Naive thymus-derived CD8-positive, alpha-beta T cell (primary cell): ENCODE data around the gene MEPCE. TPM values are rescaled to one million over a fixed set of nuclear protein-coding genes. Genes with fewer than 3 reads are reported as not detected.

Source experiments
- ATAC-seq, 2 donors: fragments of 150-1000 bp; cut with Tn5 transposase in 1 of 2; sonication (Bioruptor Pico), chemical (Tn5 transposase) in 1 of 2; 1 replicate in 1 of 2; 2 replicates in 1 of 2; pipeline ENCODE4 v1.10.0; 2021; ENCODE audit warnings: mild to moderate bottlenecking in 2 of 2, moderate library complexity in 2 of 2
- POLR2A ChIA-PET: fragments of 350-600 bp; sonication (Branson Sonifier 250); formaldehyde crosslinking; loops from one replicate; lab custom pipeline; 2021; ENCODE audit warnings: antibody characterized with exemption; lab: Charles Lee
- DNase-seq, 10 donors: peaks; one replicate each; pipeline versions ENCODE4 v3.0.0 to v3.0.0-alpha.2; 2020 to 2022
- H3K27ac Mint-ChIP-seq, 10 donors: one replicate each; pipeline ENCODE4 v1.8.0; 2020 to 2022; ENCODE audit warnings: mild to moderate bottlenecking in 10 of 10, mixed read lengths in 10 of 10, moderate library complexity in 4 of 10, inconsistent platforms in 1 of 10
- H3K27me3 Mint-ChIP-seq, 5 donors: one replicate each; pipeline ENCODE4 v1.8.0; 2021 to 2022; ENCODE audit warnings: mixed read lengths in 5 of 5
- H3K36me3 Mint-ChIP-seq, 3 donors: one replicate each; pipeline ENCODE4 v1.8.0; 2020 to 2022; ENCODE audit warnings: mixed read lengths in 3 of 3, mild to moderate bottlenecking in 2 of 3, inconsistent platforms in 1 of 3
- H3K4me1 Mint-ChIP-seq, 4 donors: one replicate each; pipeline ENCODE4 v1.8.0; 2021 to 2022; ENCODE audit warnings: mixed read lengths in 4 of 4
- H3K4me3 Mint-ChIP-seq, 10 donors: one replicate each; pipeline ENCODE4 v1.8.0; 2020 to 2022; ENCODE audit warnings: mild to moderate bottlenecking in 10 of 10, mixed read lengths in 10 of 10, moderate library complexity in 6 of 10, inconsistent platforms in 1 of 10
- H3K9me3 Mint-ChIP-seq, 9 donors: one replicate each; pipeline ENCODE4 v1.8.0; 2020 to 2022; ENCODE audit warnings: mixed read lengths in 9 of 9, mild to moderate bottlenecking in 3 of 9, inconsistent platforms in 1 of 9, moderate library complexity in 1 of 9
- polyA plus RNA-seq, 3 donors: library from polyadenylated mRNA; unstranded; fragments of 300-500 nt; fragmentation: Illumina TruSeq; gene quantifications; one replicate each; pipeline ENCODE4 v1.2.3, GENCODE V29; 2021
- total RNA-seq, 8 experiments: library from RNA in 2 of 8; stranded (reverse) in 2 of 8; gene quantifications; one replicate each; pipeline ENCODE4 v1.2.3 and lab custom pipeline; 2021 to 2026

The MEPCE gene
- total and polyA plus RNA-seq, 5 experiments from 2014 or later, result 9.7 to 66.8 (median 15.8) TPM

DNA sequence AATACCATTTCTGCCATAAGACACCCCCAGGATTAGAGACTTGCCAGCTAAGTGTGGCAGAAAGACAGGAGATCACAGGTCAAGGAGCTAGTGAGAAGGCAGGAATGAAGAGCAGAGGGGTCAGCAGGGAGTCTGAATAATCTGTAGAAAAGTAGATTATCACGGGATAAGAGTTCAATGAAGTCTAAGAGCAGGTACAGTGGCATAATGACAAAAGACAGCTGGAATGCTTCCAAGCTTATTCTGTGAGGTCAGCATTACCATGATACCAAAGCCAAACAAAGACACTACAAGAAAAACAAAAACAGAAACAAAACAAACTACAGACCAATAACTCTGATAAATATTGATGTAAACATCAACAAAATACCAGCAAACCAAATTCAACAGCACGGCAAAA, 35.6 kb upstream of the MEPCE start:
- no peak overlapping the region for H3K27ac Mint-ChIP-seq
- H3K4me3 Mint-ChIP-seq, result no peak overlapping the region
- POLR2A ChIA-PET, result interaction anchor here (1.2 kb wide), 1 partner anchor 11 kb away, joined by 9 read pairs; no protein-coding TSS in a partner anchor
- ATAC-seq (no peak), DNase-seq (no peak)
- no peaks in the 10 kb centered on the region for H3K9me3 Mint-ChIP-seq
- H3K4me1 Mint-ChIP-seq, result peaks cover 8 to 36% (median 16%) of the 10 kb centered on the region in 4 donors
- H3K27me3 Mint-ChIP-seq, result peaks cover 1 to 9% (median 6%) of the 10 kb centered on the region in 5 donors
- no peaks in the 10 kb centered on the region for H3K36me3 Mint-ChIP-seq

DNA sequence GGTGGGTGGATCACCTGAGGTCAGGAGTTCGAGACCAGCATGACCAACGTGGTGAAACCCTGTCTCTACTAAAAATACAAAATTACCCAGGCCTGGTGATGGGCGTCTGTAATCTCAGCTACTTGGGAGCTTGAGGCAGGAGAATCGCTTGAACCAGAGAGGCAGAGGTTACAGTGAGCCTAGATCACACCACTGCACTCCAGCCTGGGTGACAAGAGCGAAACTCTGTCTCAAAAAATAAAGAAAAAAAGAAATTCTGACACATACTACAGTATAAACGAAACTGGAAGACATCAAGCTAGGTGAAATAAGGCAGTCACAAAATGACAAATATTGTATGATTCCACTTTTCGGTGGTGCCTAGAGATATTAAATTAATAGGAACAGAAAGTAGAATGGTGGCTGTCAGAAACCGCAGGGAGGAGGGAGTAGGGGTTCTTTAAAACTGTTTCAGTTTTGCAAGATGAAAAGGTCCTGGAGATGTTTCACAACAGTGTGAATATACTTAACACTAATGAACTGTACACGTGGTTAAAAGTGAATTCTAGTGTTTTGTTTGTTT, 33.1 kb upstream of the MEPCE start:
- POLR2A ChIA-PET, result interaction anchor here (0.6 to 1.2 kb wide), 2 partner anchors 32 to 425 kb away, joined by 3 to 4 read pairs; partner anchors contain the start of gene ZCWPW1
- ATAC-seq (peak; percentile 75 to 83), DNase-seq (peak in 3 of 10 donors; percentile 35 to 39 (median 39))
- Mint-ChIP-seq H3K36me3 (peaks cover 0 to 3% (median 0%) of the 10 kb centered on the region in 3 donors), H3K9me3 (no peaks in the 10 kb centered on the region), H3K27ac (peak overlapping the region; percentile 53 to 91 (median 78)), H3K4me1 (peaks cover 5 to 36% (median 15%) of the 10 kb centered on the region in 4 donors), H3K27me3 (peaks cover 0 to 2% (median 0%) of the 10 kb centered on the region in 5 donors), H3K4me3 (peak overlapping the region; percentile 14 to 79 (median 46))

DNA sequence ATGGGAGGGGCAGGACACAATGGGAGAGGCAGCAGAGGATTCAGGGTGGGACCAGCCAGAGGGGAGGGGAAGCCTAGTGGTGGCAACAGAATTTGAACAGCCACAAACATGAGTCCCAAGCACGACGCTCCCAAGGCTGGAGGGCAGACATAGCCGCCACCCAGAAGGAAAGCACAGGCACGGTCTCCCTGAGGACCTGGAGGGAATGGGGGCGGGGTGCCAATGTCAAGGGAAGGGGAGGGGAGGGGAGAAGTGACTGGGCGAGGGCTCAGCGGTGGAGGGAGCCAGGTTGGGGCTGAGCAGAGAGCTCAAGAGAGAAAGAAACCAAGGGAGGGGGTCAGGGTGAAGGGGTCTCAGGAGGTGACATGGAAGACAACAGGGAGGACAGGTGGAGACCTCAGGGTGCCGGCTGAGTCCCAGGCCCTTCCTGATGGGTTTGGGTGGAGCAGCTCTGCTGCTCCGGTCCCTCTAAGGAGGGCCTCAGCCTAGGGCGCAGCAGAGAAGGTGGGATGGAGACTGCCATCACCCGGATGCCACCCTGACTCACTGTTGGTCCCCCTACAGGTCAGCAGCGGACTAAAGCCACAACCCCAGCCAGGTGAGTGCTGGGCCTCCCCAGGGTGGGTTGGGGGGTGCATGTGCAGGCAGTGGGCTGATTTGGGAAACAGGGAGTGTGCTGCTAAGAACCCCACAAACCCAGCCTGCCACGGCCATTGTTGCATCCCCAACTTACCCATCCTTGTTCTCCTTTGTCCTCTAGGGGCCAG, 32.1 kb upstream of the MEPCE start:
- POLR2A ChIA-PET, result no interaction called here
- no peaks in the 10 kb centered on the region for H3K27me3 Mint-ChIP-seq
- peaks cover 5 to 33% (median 15%) of the 10 kb centered on the region in 4 donors for H3K4me1 Mint-ChIP-seq
- no peaks in the 10 kb centered on the region for H3K9me3 Mint-ChIP-seq
- peak overlapping the region in 5 of 10 donors; percentile 29 to 53 (median 46) for H3K4me3 Mint-ChIP-seq
- H3K36me3 Mint-ChIP-seq, result peaks cover 0 to 3% (median 0%) of the 10 kb centered on the region in 3 donors
- peak overlapping the region in 7 of 10 donors; percentile 71 to 91 (median 77) for H3K27ac Mint-ChIP-seq
- no peak for ATAC-seq
- no peak for DNase-seq

DNA sequence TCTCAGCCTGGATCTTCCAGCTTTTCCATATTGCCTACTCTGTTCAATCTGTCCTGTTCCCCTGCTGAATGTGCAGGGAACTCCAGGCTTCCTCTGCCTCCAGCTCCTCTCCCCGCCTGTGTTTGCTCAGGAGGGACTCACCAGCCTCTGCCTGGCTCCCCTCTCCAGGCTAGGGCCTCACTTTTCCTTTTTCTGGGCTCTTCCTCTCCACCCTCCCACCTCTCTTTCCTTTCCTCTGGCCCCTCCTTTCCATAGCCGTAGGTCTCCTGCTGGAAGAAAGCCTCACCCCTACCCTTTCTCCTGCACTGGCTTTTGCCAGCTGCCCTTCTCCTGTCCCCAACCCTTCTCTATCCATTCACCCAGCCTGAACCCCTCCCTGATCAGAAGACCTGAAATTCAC, 31.4 kb upstream of the MEPCE start:
- no peak for ATAC-seq
- H3K4me3 Mint-ChIP-seq, result peak overlapping the region in 1 of 10 donors; percentile 33
- POLR2A ChIA-PET, result no interaction called here
- DNase-seq, result no peak
- no peaks in the 10 kb centered on the region for H3K27me3 Mint-ChIP-seq
- H3K9me3 Mint-ChIP-seq, result no peaks in the 10 kb centered on the region
- H3K27ac Mint-ChIP-seq, result peak overlapping the region in 4 of 10 donors; percentile 31 to 62 (median 48)
- H3K4me1 Mint-ChIP-seq, result peaks cover 5 to 31% (median 15%) of the 10 kb centered on the region in 4 donors
- H3K36me3 Mint-ChIP-seq, result peaks cover 0 to 3% (median 0%) of the 10 kb centered on the region in 3 donors

DNA sequence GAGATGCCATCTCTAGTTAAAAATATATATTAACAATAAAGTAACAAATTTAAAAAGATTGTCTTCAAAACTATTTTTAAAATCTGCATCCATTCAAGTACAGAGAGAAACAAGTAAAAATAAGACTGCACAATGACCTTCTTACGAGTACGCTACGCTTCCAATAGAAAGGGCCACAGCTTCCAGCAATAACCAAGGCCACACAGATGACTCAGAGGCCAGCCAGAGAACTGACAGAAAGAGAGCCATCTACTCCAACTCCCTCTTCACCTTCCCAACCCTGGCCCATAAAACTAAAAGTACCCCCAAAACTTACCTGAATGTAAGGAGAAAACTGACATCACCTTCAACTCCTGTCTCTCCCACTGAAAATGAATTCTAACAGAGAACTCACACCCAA, 29.6 kb upstream of the MEPCE start:
- no peak for DNase-seq
- ATAC-seq, result no peak
- Mint-ChIP-seq H3K9me3 (no peaks in the 10 kb centered on the region), H3K4me1 (peaks cover 5 to 23% (median 15%) of the 10 kb centered on the region in 4 donors), H3K4me3 (no peak overlapping the region), H3K36me3 (peaks cover 0 to 10% (median 0%) of the 10 kb centered on the region in 3 donors), H3K27me3 (no peaks in the 10 kb centered on the region), H3K27ac (no peak overlapping the region)
- POLR2A ChIA-PET, result interaction anchor here (1.0 kb wide), 1 partner anchor 29 kb away, joined by 3 read pairs; the partner anchor contains the start of gene ZCWPW1

DNA sequence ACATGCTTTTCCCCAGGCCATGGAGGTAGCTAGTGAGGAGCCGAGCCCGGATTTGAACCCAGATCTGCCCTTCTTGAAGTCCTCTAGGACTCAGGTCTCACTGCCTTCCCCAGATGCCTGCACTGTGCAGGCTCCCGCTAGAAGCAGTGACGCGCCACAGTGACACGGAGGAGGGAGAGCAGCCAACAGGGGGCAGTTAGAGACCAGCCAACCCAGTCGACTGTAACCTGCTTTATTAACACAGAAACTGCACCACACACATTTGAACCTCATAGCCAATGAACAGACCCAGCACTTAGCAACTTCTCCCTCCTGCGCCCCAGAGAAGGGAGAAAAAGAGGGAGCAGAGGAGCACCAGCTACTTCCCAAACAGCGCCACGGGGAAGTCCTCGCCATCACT, 29.0 kb upstream of the MEPCE start:
- no peaks in the 10 kb centered on the region for H3K9me3 Mint-ChIP-seq
- peak in 1 of 2 donors; percentile 35 for ATAC-seq
- H3K27ac Mint-ChIP-seq, result peak overlapping the region in 1 of 10 donors; percentile 51
- DNase-seq, result peak in 1 of 10 donors; percentile 7
- H3K27me3 Mint-ChIP-seq, result no peaks in the 10 kb centered on the region
- H3K4me3 Mint-ChIP-seq, result no peak overlapping the region
- H3K4me1 Mint-ChIP-seq, result peaks cover 5 to 22% (median 14%) of the 10 kb centered on the region in 4 donors
- peaks cover 0 to 10% (median 0%) of the 10 kb centered on the region in 3 donors for H3K36me3 Mint-ChIP-seq
- POLR2A ChIA-PET, result no interaction called here

DNA sequence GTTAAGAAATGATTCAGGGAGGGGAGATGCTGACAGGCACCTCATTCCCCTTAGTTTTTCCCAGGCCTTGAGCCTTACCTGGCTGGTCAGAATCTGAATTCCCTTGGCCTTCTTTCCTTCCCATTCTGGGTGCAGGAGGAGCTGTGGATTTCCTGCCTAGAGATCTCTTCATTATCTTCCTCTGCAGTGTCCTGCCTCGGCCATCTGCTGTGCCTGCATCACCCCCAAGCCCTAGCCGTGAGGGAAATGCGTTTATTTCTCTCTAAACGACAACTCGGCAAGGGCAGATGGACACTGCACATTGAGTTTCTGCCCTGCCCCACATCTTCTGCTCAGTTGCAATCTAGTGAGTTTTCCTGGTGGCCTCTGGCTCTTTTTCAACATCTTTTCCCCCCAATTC, 27.8 kb upstream of the MEPCE start:
- ATAC-seq (no peak), DNase-seq (no peak)
- H3K27ac Mint-ChIP-seq, result peak overlapping the region in 2 of 10 donors; percentile 23
- peaks cover 3 to 18% (median 11%) of the 10 kb centered on the region in 4 donors for H3K4me1 Mint-ChIP-seq
- POLR2A ChIA-PET, result no interaction called here
- no peaks in the 10 kb centered on the region for H3K9me3 Mint-ChIP-seq
- H3K27me3 Mint-ChIP-seq, result no peaks in the 10 kb centered on the region
- H3K36me3 Mint-ChIP-seq, result peaks cover 0 to 10% (median 0%) of the 10 kb centered on the region in 3 donors
- no peak overlapping the region for H3K4me3 Mint-ChIP-seq

DNA sequence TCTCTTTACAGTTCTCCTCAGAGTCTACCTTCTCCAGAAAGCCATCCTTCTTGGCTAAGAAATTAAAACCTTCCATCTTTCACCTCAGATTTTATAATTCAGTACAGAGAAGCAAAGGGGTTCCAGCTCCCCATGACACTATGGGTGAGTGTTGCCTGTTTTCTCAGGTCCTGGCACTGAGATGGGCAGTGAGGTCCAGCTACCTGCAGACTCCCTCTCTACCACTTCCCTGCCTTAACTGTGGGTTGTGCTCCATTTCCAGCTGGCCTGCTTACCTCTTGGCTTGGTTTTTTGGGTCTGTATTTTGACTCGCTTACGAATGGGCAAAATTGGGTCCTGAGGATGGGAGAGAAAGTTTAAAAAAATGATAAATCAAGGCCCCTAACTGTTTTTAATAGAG, 27.4 kb upstream of the MEPCE start:
- Mint-ChIP-seq H3K27me3 (no peaks in the 10 kb centered on the region), H3K36me3 (peaks cover 0 to 10% (median 0%) of the 10 kb centered on the region in 3 donors), H3K4me1 (peaks cover 0 to 17% (median 6%) of the 10 kb centered on the region in 4 donors), H3K9me3 (no peaks in the 10 kb centered on the region), H3K4me3 (no peak overlapping the region), H3K27ac (no peak overlapping the region)
- POLR2A ChIA-PET, result no interaction called here
- no peak for ATAC-seq
- DNase-seq, result no peak

DNA sequence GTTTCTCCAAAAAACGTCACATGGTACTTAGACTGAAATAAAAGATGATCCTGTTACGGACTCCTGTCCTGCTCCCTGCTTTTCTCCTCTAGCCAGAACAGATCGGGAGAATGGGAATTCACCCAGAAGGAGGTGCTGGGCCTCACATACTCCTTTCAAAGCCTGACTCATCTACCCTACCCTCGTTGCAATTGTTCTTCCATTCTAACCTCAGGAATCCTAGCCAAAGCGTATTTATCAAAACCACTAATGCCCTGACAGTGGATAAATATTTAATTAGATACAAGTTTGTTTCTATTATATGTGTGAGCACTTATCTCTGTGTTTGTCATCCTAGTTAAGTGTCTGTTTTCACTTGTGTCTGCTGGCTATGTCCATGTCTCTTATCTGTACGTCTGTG, 22.9 kb upstream of the MEPCE start:
- Mint-ChIP-seq H3K4me3 (no peak overlapping the region), H3K4me1 (peaks cover 0 to 9% (median 1%) of the 10 kb centered on the region in 4 donors), H3K27ac (peak overlapping the region in 2 of 10 donors; percentile 42 to 62), H3K27me3 (no peaks in the 10 kb centered on the region), H3K9me3 (no peaks in the 10 kb centered on the region), H3K36me3 (peaks cover 0 to 7% (median 0%) of the 10 kb centered on the region in 3 donors)
- ATAC-seq (no peak), DNase-seq (no peak)
- POLR2A ChIA-PET, result interaction anchor here (1.3 to 1.7 kb wide), 3 partner anchors 16 to 274 kb away, joined by 4 to 7 read pairs (median 5); partner anchors contain the start of gene ZCWPW1

DNA sequence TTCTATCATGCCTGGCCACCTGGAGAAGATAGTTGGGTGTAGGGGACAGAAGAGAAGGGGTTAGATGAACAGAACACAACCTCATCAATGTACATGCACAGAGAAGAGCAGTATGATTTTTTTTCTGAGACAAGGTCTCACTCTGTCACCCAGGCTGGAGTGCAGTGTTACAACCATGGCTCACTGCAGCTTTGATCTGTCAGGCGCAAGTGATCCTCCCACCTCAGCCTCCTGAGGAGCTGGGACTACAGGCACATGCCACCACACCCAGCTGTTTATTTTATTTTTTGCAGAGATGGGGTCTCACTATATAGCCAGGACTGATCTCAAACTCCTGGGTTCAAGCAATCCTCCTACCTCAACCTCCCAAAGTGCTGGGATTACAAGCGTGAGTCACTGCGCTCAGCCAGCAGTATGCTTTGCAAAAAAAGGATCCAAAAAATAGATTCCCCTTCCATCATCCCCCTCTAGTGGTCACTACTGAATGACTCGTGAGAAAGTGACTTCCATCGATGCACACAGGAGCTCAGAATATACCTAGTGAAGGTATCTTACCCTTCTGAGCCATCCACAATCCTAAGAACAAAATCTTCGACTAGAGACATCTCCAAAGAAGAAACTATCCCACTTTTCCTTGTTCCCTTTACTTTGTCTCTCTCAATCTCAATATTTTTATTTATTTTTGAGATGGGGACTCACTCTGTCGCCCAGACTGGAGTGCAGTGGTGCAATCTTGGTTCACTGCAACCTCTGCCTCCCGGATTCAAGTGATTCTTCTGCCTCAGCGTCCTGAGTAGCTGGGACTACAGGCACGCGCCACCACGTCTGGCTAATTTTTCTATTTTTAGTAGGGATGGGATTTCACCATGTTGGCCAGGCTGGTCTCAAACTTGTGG, 22.1 kb upstream of the MEPCE start:
- peaks cover 0 to 9% (median 1%) of the 10 kb centered on the region in 4 donors for H3K4me1 Mint-ChIP-seq
- POLR2A ChIA-PET, result interaction anchor here (0.6 to 1.7 kb wide), 6 partner anchors 15 to 275 kb away, joined by 3 to 7 read pairs (median 4); partner anchors contain the start of genes LAMTOR4, MEPCE and ZCWPW1

DNA sequence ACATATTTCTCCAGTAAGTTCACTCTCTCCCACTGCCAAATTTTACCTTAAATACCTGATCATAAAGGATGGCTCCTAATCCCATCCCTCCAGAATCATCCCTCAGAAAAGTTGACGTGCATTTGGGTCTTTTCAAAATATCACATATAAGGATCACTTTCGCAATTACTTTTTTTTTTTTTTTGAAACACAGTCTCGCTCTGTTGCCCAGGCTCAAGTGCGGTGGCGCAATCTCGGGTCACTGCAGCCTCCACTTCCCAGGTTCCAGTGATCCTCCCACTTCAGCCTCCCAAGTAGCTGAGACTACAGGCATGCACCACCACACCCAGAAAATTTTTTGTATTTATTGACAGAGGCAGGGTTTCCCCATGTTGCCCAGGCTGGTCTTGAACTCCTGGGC, 18.5 kb upstream of the MEPCE start:
- H3K36me3 Mint-ChIP-seq, result peaks cover 0 to 11% (median 2%) of the 10 kb centered on the region in 3 donors
- no peaks in the 10 kb centered on the region for H3K27me3 Mint-ChIP-seq
- H3K9me3 Mint-ChIP-seq, result no peaks in the 10 kb centered on the region
- peaks cover 0 to 15% (median 1%) of the 10 kb centered on the region in 4 donors for H3K4me1 Mint-ChIP-seq
- no peak for ATAC-seq
- H3K4me3 Mint-ChIP-seq, result no peak overlapping the region
- H3K27ac Mint-ChIP-seq, result no peak overlapping the region
- DNase-seq, result no peak
- POLR2A ChIA-PET, result interaction anchor here (0.7 to 1.3 kb wide), 3 partner anchors 17 to 834 kb away, joined by 3 to 4 read pairs (median 3); partner anchors contain the start of gene ZCWPW1

More for the DNA sequence above, 22.1 kb upstream of the MEPCE start:
- Mint-ChIP-seq H3K27me3 (no peaks in the 10 kb centered on the region), H3K9me3 (no peaks in the 10 kb centered on the region), H3K27ac (peak overlapping the region in 2 of 10 donors; percentile 42 to 43), H3K4me3 (no peak overlapping the region), H3K36me3 (peaks cover 0 to 7% (median 0%) of the 10 kb centered on the region in 3 donors)
- ATAC-seq (peak; percentile 90 to 93), DNase-seq (peak in 7 of 10 donors; percentile 34 to 67 (median 53))

DNA sequence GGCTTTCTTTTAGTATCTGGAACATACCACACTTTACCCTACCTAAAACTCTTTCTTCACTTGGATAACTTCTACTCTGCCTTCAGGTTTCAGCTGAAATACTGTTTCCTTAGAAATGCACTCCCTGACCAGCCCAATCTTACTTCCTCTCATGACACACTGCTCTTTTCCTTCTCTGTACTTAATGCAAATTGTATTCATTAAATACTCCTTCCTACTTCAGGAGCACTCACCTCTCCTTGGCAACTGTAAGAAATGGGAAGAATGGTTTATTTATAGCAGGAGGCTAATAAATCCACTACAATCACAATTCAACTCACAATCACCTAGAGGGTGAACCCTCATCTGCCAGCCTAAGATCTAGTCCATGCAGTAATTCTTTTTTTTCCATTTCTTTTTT, 16.3 kb upstream of the MEPCE start:
- no peaks in the 10 kb centered on the region for H3K27me3 Mint-ChIP-seq
- H3K4me3 Mint-ChIP-seq, result no peak overlapping the region
- H3K9me3 Mint-ChIP-seq, result no peaks in the 10 kb centered on the region
- POLR2A ChIA-PET, result no interaction called here
- H3K27ac Mint-ChIP-seq, result peak overlapping the region in 1 of 10 donors; percentile 15
- H3K4me1 Mint-ChIP-seq, result peaks cover 0 to 6% (median 0%) of the 10 kb centered on the region in 4 donors
- peaks cover 0 to 16% (median 4%) of the 10 kb centered on the region in 3 donors for H3K36me3 Mint-ChIP-seq
- no peak for DNase-seq
- ATAC-seq, result no peak
